Measurements from ENCODE around the gene IMPDH1. TPM values are rescaled to one million over a fixed set of nuclear protein-coding genes. Genes with fewer than 3 reads are reported as not detected.

IMPDH1 gene
- total RNA-seq, 4 donors from 2014 or later = 43.1 to 68.5 (median 47.4) TPM

DNA sequence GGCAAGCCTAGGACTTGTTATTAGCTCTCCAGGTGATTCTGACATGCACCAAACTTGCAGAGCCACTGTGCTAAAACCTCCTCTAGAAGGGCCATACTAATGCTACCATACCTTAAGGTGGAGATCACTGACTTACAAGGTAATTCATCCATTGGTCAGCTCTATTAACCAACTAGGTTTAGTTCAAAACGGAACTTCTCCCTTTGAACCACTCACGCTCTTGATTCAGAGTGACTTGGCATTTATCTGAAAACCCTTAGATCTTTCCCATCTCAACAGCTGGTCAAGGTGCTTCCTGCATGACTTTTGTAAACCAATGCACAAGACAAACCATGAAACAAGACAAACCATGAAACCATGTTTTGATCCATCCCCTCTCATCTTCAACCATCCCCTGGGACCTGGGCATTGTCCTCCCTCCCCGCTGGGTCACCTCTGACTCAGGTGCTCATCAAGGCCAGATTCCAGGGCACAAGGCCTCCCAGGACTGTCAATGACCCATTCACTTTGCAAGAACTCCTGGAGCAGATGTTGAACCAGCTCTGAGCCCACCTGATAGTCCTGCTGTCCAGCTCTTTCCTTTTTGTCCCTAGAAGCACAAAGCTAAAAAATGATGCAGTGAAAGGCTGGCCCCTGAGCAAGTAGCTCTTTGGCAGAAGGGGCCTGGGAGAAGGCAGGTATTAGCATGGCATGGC is 18.8 kb downstream of the IMPDH1 start:
- DNase-seq (ENCODE audit: low spot score in 2 of 2) = peak in 1 of 2 donors; percentile 74
- H3K9me3 ChIP-seq = no peaks in the 10 kb centered on the region
- TF ChIP-seq EP300 (IDR thresholded peaks at IDR 0.05) = no peak
- no peak for TF ChIP-seq POLR2A (IDR thresholded peaks at IDR 0.05)
- TF ChIP-seq, protein P1, sequence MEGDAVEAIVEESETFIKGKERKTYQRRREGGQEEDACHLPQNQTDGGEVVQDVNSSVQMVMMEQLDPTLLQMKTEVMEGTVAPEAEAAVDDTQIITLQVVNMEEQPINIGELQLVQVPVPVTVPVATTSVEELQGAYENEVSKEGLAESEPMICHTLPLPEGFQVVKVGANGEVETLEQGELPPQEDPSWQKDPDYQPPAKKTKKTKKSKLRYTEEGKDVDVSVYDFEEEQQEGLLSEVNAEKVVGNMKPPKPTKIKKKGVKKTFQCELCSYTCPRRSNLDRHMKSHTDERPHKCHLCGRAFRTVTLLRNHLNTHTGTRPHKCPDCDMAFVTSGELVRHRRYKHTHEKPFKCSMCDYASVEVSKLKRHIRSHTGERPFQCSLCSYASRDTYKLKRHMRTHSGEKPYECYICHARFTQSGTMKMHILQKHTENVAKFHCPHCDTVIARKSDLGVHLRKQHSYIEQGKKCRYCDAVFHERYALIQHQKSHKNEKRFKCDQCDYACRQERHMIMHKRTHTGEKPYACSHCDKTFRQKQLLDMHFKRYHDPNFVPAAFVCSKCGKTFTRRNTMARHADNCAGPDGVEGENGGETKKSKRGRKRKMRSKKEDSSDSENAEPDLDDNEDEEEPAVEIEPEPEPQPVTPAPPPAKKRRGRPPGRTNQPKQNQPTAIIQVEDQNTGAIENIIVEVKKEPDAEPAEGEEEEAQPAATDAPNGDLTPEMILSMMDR (IDR thresholded peaks at IDR 0.05) = no peak
- no peak for TF ChIP-seq POLR2AphosphoS5 (IDR thresholded peaks at IDR 0.05)
- H3K4me1 ChIP-seq = peaks cover 9% of the 10 kb centered on the region
- no peaks in the 10 kb centered on the region for H3K27me3 ChIP-seq
- no peak overlapping the region for H3K27ac ChIP-seq
- no peak overlapping the region for H3K4me3 ChIP-seq
- H3K36me3 ChIP-seq = peaks cover 46% of the 10 kb centered on the region
- 90% methylated on average over 3 of the region's 3 CpGs for WGBS

DNA sequence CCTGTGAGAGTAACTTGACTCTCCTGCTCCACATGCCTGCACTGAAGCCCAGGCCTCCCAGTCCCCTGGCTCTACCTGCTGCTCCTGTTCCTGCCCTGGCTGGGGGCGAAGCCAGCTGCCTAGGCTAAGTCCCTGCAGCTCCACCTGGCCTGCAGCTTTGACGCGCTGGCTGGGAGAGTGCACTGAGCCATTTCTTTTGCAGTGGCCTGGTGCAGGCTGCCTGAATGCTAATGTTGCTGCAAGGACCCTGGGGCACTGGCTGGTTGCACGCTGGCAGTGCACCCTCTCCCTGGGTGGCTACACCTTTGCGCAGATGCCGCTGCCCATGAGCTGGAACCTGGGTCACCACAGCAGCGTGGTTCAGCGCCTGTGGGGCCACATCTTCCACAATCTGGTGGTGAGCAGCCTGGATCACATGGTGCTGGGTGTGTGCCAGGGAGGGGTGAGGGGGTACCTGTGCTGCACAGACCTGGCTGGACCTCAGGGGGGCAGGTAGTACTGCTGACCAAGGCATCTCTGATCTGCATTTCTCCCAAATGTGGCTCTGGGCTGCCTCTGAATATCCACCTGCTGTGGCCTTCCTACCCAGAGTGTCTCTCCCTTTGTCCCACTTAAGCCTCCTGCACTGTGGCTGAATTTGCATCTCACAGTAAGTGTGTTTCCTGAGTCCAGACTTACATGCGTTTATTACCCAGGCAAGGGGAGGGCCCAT is 20.0 kb downstream of the IMPDH1 start:
- Histone ChIP-seq H3K27me3 (no peaks in the 10 kb centered on the region), H3K4me1 (peaks cover 9% of the 10 kb centered on the region), H3K27ac (no peak overlapping the region), H3K9me3 (no peaks in the 10 kb centered on the region), H3K36me3 (peaks cover 34% of the 10 kb centered on the region), H3K4me3 (no peak overlapping the region)
- TF ChIP-seq POLR2A (IDR thresholded peaks at IDR 0.05) = no peak
- TF ChIP-seq, protein P1 (IDR thresholded peaks at IDR 0.05) = no peak
- TF ChIP-seq POLR2AphosphoS5 (IDR thresholded peaks at IDR 0.05) = no peak
- TF ChIP-seq EP300 (IDR thresholded peaks at IDR 0.05) = no peak
- peak in 1 of 2 donors; percentile 64 for DNase-seq (ENCODE audit: low spot score in 2 of 2)
- WGBS = 40% methylated on average over 1 of the region's 9 CpGs

DNA sequence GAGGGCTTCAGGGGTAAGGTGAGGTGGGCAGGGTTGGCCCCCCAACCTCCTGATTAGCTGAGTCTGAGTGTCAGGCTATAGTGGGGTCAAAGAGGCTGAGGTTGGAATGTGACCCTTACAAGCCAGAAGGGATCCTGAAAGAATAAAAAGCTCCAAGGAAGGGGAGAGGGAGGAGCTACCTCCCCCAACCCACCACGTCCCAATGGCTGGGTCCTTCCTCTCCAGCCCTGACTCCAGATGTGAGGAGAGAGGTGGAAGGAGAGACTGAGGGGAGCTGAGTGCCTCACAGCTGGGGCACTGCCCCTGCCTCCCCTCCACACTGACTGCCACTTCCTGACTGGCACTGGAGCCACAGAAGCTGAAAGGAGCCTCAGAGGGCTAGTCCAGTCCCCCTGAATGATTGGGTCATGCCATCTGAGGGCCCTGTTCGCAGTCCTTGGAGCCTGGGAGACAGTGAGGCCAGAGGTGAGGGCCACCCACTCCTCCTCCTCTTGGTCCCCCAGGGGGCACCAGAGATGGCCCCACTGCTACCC is 20.6 kb downstream of the IMPDH1 start:
- H3K27me3 ChIP-seq = no peaks in the 10 kb centered on the region
- H3K9me3 ChIP-seq = no peaks in the 10 kb centered on the region
- peaks cover 9% of the 10 kb centered on the region for H3K4me1 ChIP-seq
- TF ChIP-seq POLR2AphosphoS5 (IDR thresholded peaks at IDR 0.05) (no peak), EP300 (IDR thresholded peaks at IDR 0.05) (no peak), POLR2A (IDR thresholded peaks at IDR 0.05) (no peak)
- TF ChIP-seq, protein P1 (IDR thresholded peaks at IDR 0.05) = no peak
- DNase-seq (ENCODE audit: low spot score in 2 of 2) = peak in 1 of 2 donors; percentile 50
- H3K4me3 ChIP-seq = no peak overlapping the region
- no peak overlapping the region for H3K27ac ChIP-seq
- H3K36me3 ChIP-seq = peaks cover 28% of the 10 kb centered on the region
- WGBS = 17% methylated on average over 1 of the region's 2 CpGs

DNA sequence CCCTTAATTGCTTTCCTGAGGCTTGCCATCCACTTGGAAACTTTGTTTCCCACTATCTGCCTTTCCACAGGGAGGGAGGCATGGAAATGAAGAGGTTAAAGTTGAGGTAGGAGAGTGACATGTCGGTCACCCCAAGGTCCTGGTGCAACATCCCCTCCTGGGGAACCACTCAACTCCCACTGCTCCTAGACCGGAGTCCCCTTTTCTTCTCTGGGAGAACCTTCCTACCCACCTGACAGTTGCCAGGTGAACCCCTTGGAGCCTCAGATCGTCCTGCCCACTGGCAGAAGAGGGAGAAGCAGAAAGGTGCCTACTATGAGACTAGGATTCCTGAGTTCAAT is 21.7 kb downstream of the IMPDH1 start:
- WGBS = 60% methylated on average over 3 of the region's 3 CpGs
- no peak for DNase-seq (ENCODE audit: low spot score in 2 of 2)
- TF ChIP-seq EP300 (IDR thresholded peaks at IDR 0.05) = no peak
- TF ChIP-seq, protein P1 (IDR thresholded peaks at IDR 0.05) = no peak
- TF ChIP-seq POLR2AphosphoS5 (IDR thresholded peaks at IDR 0.05) = no peak
- TF ChIP-seq POLR2A (IDR thresholded peaks at IDR 0.05) = no peak
- Histone ChIP-seq H3K36me3 (peaks cover 17% of the 10 kb centered on the region), H3K4me3 (no peak overlapping the region), H3K4me1 (peaks cover 9% of the 10 kb centered on the region), H3K9me3 (no peaks in the 10 kb centered on the region), H3K27me3 (no peaks in the 10 kb centered on the region), H3K27ac (no peak overlapping the region)

Data from suprapubic skin (tissue), 4 donors.